ENCODE results near the gene NAPSA.

DNA sequence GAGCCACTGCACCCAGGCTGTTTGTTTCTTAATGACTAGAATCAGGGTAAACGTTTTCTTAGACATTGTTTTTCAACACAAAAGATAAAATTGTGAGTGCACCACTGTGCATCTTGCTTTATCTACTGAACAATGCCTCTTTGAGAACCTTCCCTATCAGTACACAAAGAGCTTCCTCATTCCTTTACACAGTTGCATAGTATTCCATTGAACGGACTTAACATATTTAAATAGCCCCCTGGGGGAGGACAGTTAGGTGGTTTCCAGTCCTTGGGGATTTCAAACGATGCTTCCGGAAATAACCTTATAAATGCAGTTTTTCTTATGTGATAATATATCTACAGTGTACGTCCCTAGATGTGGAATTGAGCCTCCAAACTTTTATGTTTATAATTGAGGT lies 27.3 kb upstream of the NAPSA start:
- no peak for TF ChIP-seq EZH2phosphoT487 (IDR thresholded peaks at IDR 0.05; ENCODE audit: low read depth)
- TF ChIP-seq, protein P1, sequence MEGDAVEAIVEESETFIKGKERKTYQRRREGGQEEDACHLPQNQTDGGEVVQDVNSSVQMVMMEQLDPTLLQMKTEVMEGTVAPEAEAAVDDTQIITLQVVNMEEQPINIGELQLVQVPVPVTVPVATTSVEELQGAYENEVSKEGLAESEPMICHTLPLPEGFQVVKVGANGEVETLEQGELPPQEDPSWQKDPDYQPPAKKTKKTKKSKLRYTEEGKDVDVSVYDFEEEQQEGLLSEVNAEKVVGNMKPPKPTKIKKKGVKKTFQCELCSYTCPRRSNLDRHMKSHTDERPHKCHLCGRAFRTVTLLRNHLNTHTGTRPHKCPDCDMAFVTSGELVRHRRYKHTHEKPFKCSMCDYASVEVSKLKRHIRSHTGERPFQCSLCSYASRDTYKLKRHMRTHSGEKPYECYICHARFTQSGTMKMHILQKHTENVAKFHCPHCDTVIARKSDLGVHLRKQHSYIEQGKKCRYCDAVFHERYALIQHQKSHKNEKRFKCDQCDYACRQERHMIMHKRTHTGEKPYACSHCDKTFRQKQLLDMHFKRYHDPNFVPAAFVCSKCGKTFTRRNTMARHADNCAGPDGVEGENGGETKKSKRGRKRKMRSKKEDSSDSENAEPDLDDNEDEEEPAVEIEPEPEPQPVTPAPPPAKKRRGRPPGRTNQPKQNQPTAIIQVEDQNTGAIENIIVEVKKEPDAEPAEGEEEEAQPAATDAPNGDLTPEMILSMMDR (IDR thresholded peaks at IDR 0.05; ENCODE audit: low read depth, low read length), result no peak
